Stimulated activated CD4-positive, alpha-beta T cell treated with anti-CD3 and anti-CD28 coated beads, Interleukin-15, amount 100 ng/mL, for 24 hours (primary cell): ENCODE results near the gene CX3CL1.
"Not testable (repeated sequence)": the region's sequence is repeated elsewhere in the genome, so short reads cannot be mapped to it uniquely, and the experiment has no call there.

Experiments
- DNase-seq: peaks from one replicate; pipeline ENCODE4 v3.0.0-alpha.2; 2020

Gene CX3CL1

DNA sequence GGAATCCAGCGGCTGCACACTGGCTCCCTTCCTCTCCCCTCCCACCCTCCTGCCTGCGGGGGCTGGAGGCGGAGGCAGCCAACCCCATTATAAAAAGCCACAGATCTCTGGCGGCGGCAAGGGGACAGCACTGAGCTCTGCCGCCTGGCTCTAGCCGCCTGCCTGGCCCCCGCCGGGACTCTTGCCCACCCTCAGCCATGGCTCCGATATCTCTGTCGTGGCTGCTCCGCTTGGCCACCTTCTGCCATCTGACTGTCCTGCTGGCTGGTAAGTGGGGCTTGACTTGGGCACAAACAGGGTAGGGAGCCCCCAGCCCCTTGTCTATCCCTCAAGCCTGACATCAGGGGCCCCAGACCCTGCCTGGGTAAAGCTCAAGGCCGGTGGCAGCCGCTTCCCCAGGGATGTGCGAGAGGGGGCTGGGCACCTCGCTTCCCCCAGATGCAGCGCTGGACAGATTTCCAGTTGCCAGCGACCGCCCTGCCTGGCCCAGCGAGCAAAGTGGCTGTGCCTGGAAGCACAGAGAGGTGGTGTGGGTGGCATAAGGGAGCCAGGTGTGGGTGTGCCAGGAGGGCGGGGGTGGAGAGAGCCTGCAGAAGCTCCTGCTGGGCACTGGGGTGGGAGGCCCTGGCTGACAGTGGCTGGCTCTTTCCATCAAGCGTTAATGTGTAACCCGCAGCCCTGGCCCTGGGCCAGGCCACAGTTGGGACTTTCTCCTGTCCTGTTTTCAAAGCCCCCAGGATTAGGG, at the start of gene CX3CL1:
Gene CX3CL1, plus strand, starts transcription at position 119 of the 745 bp plus-strand sequence. Its CDS starts 79 bp downstream, at position 198.
- no peak for DNase-seq

DNA sequence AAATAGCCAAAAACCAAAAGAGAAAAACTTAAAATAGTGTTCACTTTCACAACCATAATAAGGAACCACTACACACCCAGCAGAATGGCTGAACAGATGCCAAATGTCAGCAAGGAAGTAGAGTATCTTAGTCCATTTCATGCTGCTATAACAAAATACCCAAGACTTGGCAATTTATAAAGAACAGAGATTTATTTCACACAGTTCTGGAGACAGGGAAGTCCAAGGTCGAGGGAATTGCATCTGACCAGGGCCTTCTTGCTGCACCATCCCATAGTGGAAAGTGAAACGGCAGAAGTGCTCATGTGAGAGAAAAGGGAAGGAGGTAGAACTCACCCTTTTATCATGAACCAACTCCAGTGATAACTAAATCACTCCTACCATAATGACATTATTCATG, 47.5 kb upstream of the CX3CL1 start:
- no peak for DNase-seq

DNA sequence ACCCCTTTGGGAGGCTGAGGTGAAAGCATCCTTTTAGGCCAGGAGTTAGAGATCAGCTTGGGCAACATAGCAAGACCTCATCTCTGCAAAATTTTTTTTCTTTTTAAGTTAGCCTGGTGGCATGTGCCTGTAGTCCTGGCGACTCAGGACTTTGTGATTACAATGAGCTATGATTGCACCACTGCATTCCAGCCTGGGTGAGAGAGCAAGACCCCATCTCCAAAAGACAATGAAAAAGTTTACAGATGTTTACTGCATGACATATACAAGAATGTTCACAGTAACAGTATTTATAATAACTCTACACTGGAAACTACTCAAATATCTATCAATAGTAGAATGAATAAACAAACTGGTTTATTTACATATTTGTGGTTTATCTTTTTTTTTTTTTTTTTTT, 46.8 kb upstream of the CX3CL1 start:
- no peak for DNase-seq

DNA sequence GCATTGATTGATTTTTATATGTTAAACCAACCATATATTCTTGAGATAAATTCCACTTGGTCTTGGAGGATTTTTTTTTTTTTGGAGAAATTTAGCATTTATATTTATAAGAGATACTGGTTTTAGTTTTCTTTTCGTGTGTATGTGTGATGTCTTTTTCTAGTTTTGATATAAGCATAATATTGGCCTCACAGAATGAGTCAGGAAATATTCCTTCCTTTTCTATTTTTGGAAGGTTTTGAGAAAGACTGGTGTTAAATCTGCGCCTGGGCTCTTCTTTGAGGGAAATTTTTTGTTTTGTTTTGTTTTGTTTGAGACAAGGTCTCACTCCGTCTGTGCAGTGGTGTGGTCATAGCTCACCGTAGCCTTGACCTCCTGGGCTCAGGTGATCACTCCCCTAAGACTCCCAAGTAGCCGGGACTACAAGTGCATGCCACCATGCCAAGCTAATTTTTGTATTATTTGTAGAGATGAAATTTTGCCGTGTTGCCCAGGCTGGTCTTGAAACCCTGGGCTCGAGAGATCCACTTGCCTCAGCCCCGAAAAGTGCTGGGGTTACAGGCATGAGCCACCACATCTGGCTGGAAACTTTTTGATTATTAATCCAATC, 42.5 kb upstream of the CX3CL1 start:
- DNase-seq, result no peak

DNA sequence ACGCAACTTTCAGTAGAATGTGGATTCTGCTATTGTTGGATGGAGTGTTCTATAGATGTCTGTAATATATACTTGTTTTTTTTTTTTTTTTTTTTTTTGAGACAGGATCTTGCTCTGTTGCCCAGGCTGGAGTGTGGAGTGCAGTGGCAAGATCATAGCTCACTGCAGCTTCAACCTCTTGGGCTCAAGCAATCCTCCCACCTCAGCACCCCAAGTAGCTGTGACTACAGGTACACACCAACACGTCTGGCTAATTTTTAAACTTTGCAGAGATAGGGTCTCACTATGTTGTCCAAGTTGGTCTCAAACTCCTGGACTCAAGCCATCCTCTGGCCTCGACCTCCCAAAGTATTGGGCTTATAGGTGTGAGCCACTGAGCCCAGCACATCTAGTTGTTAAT, 40.9 kb upstream of the CX3CL1 start:
- no peak for DNase-seq

DNA sequence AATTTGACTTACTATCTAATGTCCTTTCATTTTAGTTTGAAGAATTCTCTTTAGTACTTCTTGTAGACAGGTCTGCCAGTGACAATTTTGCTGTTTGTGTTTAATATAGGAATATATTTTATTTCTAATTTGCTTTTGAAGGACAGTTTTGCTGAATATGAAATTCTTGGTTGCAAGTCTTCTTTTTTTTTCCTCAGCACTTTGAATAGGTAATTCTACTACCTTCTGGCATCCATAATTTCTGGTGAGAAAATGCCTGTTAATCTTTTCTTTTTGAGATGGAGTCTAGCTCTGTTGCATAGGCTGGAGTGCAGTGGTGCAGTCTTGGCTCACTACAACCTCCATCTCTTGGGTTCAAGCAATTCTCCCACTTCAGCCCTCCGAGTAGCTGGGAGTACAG, 38.9 kb upstream of the CX3CL1 start:
- no peak for DNase-seq

DNA sequence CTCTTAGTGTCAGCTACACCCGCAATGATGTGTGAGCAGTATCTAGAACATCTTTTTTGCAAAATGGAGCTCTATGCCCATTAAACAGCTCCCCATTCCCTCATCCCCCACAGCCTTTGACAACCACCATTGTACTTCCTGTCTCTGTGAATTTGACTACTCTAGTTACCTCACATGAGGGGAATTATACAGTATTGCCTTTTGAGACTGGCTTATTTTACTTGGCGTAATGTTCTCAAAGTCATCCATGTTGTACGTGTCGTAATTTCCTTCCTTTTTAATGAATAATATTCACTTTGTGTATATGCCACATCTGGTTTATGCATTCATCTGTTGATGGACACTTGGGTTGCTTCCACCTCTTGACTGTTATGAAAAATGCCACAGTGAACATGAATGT, 36.9 kb upstream of the CX3CL1 start:
- DNase-seq, result no peak

DNA sequence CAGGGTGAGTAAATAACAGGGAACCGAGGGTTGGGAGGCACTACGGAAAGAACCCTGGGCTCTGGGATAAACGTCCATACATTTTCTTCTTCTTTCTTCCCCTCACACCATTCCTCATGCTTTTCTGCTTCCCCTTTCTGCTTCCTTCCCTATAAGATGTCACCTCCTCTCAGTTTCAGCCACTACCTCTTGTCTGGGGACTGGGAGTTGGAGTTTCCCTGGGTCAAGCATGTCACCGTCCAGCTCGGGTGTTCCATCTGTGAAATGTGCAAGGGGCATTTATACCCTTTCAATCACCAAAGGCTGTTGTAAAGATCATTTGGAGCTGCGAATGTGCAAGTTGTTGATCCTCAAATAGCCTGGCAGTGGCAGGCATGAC, 31.2 kb upstream of the CX3CL1 start:
- DNase-seq, result no peak

DNA sequence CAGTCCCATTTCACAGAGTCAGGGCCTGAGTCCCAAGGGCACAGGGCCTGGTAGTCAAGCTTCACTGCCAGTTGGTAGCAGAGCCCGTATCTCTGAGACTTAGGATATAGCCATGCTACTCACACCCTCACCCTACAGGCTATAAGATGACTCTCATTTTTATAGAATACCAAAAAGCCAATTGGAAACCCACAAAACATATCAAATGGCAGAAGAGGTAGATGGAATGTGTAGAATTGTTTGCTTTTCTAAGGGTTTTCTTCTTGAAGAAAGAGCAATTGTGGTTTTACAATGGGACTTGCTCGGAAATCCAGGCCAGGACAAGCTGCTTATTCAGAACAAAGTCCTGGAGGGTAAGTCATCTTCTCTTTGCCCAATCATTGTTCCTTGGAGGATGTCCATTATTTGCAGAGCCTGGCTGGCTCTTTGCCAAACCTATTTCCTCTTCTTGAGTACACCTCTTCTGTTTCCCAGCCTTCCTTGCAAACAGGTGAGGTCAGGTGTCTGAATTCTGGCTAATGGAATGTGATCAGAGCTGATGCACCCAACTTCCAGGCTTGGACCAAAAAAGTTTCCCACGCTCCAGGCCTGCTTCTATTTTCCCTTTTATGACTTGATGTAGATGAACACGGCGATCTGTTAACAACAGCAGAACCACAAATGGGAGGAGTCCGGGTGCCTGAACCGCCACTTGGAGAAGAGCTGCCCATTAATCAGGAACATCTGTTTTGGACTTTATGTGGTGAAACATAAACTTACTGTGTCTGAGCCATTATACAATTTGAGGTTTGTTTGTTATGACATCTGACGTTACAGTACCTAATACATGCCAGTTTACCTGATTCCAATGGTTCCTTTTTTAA, 30.6 kb upstream of the CX3CL1 start:
- DNase-seq, result no peak

DNA sequence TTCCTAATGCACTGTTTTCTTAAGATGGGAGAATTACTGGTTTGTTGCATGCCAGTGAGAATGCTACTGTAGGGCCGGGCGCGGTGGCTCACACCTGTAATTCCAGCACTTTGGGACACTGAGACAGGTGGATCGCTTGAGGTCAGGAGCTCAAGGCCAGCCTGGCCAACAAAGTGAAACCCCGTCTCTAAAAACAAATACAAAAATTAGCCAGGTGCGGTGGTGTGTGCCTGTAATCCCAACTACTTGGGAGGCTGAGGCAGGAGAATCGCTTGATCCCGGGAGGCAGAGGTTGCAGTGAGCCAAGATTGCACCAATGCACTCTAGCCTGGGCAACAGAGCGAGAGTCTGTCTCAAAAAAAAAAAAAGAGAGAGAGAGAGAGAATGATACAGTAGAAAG, 29.7 kb upstream of the CX3CL1 start:
- DNase-seq, result not testable (repeated sequence)

DNA sequence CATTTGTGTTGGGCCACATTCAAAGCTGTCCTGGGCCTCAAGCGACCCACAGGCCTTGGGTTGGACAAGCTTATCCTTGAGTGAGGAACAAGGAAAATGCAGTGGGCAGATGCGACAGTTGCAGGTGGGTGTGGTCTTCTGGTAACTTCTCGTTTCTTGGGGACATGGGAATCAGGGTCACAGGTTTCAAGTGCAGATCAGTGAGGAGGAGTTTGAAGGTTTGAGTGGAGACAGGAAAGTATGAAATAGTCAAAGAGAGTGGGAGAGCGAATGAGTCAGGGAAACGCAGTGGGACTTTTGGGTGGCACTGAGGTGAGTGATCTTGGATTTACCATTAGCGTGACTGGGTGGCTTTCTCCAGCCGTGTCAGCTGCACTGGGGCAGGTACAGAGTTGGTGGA, 29.1 kb upstream of the CX3CL1 start:
- no peak for DNase-seq

DNA sequence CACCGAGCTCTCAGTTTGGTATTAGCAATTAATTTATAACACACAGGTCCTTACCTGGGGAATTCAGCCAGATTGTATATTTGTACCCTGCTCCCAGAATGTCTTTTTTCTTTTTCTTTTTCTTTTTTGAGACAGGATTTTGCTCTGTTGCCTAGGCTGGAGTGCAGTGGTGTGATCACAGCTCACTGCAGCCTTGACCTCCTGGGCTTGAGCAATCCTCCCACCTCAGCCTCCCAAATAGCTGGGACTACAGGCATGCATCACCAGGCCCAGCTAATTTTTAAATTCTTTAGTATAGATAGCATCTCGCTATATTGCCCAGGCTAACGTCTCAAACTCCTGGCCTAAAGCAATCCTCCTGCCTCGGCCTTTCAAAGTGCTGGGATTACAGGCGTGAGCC, 28.2 kb upstream of the CX3CL1 start:
- DNase-seq, result not testable (repeated sequence)

DNA sequence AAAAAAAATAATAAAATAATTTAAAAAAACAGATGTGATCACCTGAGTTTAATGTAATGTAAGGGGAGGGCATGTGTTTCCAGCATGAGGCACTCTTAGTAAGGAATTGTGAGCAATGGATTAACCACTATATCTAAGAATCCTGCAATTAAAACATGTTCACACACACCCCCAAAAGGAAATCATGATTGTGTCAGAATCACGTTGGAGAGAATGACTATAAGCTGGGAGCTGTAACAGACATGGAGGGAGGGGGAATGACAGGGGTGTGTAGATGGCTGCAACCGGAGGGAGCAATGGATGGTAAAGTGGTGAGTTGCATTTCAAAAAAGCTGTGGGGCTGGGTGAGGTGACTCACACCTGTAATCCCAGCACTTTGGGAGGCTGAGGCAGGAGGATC, 27.3 kb upstream of the CX3CL1 start:
- no peak for DNase-seq

DNA sequence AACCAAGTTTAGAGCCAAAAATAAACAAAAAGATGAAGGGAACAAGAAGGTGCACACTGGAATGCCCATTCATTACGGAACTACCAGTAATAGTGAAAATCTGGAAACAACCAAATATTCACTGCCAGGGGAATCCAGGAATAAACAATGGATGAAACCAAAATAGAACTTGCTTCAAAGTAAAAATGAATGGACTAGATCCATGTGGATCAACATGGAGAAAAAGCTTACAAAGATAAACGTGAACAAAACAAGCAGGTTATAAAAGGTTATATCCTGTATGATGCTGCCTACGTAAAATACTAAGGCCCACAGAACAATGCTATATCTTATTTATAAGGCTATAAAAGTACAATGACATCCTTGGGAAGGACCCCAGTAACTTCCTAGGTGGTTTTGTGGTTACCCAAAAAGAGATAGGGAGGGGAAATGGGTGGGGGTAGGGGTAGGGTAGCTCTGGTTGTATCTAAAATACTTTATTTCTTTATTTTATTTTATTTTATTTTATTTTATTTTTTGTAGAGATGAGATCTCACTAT, 26.6 kb upstream of the CX3CL1 start:
- no peak for DNase-seq

DNA sequence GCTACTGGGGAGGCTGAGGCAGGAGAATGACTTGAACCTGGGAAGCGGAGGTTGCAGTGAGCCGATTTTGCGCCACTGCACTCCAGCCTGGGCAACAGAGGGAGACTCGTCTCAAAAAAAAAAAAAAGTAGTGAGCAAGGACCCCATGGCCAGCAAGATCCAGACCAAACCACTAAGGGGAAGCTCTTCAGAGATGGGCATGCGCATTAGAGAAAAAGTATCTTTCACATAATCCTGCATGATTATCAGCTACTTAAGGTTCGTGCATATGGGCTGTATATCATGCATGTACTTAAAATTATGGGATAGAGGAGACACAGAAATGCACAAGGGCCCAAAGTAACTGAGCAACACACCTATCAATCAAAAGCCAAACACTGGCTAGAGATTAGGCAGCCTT, 24.4 kb upstream of the CX3CL1 start:
- no peak for DNase-seq

DNA sequence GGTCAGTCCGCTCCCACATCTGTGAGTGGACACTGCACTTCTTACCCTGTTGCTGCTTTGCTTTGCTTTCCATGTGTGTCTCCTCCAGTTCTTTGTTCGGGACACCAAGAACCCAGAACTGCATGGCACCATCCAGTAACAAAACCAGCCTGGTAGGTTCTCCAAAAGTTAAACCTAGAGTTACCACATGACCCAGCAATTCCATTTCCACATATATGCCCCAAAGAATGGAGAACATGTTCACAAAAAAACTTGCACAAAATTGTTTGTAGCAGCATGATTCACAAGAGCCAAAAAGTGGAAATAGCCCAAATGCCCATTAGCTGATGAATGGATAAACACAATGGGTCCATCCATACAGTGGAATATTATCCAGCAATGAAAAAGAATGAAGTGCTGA, 24.0 kb upstream of the CX3CL1 start:
- no peak for DNase-seq

DNA sequence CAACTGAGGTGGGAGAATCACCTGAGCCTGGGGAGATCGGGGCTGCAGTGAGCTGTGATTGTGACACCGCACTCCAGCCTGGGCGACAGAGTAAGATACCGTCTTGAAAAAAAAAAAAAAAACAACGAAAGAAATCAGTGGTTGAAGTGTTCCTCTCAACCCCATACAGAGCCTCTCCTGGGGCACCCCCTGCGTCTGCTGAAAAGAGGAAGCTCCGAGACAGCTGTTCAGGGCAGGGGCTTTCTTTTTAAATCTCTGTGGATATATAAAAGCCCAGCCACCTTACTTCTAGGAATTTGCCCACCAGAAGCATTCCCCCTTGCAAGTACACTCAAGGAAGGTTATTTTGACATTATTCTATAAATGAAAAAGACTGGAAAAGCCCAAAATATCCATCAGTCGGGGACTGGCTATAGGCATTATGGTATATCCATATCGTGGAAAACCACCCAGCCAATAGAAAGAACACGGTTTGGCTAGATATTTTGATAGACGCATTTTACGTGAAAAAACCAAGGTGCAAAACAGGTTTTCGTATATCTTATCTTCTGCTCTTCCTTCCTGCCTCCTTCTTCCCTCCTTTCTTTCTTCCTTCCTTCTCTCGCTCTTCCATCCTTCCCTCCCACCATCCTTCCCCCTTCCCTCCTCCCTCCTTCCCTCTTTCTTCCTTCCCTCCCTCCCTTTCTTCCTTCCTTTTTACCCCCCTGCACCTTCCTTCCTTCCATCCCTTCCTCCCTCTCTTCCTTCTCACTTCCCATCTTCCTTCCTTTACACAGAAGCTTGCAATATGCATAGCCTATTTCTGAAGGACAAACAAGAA, 22.9 kb upstream of the CX3CL1 start:
- peak; percentile 38 for DNase-seq

DNA sequence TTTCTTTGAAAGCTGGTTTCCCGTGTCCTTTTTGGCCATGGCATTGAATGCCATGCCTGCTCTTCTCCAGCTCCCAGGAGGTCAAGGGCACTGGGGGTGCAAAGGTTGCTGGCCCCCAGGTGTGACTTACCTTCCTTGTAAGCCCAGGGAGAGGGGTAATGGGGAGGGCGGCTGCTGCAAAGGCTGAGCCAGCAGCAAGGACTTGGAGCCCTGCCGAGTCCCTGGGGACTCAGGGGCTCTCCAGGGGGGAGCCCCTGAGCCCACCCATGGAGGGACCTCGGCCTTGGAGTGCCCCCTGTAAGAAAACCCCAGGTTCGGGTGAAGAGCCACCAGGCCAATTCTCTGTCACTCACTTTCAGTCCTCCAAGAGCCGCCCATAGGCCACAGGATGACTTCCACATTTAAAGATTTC, 19.6 kb upstream of the CX3CL1 start:
- DNase-seq, result no peak

DNA sequence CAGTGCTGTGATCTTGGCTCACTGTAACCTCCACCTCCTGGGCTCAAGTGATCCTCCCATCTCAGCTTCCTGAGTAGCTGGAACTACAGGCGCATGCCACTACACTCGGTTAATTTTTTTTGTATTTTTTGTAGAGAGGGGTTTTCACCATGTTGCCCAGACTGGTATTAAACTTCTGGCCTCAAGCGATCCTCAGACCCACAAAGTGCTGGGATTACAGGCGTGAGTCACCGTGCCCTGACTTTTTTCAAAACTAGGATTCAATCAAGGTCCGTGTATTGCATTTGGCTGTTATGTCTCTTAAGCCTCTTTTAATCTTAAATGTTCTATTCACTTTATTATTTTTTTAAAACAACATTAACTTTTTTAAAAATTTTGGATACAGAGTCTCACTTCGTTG, 18.0 kb upstream of the CX3CL1 start:
- DNase-seq, result no peak

DNA sequence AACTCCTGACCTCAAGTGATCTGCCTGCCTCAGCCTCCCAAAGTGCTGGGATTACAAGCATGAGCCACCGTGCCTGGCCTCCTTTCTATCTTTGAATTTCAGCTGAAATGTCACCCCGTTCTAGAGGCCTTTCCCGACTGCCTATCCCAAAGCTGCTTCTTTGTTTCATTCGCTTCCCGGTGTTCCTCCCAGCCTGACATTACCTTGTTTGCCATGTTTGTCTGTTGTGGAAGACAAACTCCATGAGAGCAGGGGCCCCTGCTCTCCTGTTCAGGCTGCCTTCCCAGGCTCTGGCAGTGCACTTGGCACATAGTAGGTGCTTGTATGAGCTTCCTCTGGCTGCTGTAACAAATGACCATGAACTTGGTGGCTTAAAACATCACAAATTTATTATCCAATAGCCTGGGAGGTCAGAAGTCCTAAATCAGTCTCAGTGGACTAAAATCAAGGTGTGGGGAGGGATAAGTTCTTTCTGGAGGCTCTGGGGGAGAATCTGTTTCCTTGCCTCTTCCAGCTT, 16.3 kb upstream of the CX3CL1 start:
- no peak for DNase-seq

DNA sequence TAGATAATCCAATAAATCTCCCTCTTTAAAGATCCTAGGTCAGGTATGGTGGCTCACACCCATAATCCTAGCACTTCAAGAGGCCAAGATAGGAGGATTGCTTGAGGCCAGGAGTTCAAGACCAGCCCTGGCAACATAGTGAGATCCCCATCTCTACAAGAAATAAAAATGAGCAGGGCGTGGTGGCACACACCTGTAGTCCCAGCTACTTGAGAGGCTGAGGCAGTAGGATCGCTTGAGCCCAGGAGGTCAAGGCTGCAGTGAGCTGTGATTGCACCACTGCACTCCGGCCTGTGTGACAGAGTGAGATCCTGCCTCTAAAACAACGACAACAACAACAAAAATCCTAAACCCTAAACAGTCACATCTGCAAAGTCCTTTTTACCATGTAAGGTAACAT, 15.7 kb upstream of the CX3CL1 start:
- no peak for DNase-seq

DNA sequence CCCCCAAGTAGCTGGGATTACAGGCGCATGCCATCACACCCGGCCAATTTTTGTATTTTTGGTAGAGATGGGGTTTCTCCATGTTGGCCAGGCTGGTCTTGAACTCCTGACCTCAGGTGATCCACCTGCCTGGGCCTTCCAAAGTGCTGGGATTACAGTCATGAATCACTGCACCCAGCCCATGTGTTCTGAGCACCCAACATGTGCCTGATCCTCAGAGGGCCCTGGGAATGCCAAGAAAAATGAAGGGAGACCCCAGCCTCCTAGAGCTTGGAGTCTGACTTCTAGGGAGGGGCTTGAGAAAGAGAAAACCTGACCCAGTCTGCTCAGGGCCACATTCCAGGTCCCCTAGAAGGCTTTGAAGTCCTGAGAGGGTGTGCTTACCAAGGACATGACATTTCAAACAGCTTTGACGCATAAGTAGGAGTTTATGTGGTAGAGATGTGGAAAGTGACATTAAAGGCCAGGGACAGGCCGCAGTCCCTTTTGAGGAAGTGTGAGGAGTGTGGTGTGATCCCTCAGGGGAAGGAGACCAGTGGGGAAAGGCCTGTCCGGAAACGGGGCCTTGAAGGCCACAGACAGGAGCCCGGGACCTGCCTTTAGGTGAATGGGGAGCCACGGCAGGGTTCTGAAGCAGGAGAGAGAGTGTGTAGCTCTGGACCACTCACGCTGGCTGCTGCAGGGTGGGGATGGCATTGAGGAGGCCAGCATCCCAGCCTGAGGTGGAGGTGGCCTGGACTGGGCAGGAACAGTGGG, 14.8 kb upstream of the CX3CL1 start:
- no peak for DNase-seq
